Measurements from ENCODE around the gene RPTOR. TPM values are rescaled to one million over a fixed set of nuclear protein-coding genes. Genes with fewer than 3 reads are reported as not detected.

RPTOR gene
- polyA plus RNA-seq, 1 of the 3 experiments (the other 2 are of a cell fraction): 14.9 TPM

GRCh38 chr17:80905586-80906230, 361.1 kb downstream of the RPTOR start:
- Histone ChIP-seq H3K27me3 (ENCODE audit: insufficient read depth) (no peaks in the 10 kb centered on the region), H3K79me2 (ENCODE audit: insufficient read depth) (no peaks in the 10 kb centered on the region), H3K9me2 (no peaks in the 10 kb centered on the region), H3K9ac (no peak overlapping the region), H3K4me3 (ENCODE audit: low read depth in 2 of 2, low read length in 1 of 2) (no peak overlapping the region), H3F3A (replicated peaks; ENCODE audit: insufficient read depth) (no peaks in the 10 kb centered on the region), H3K27ac (ENCODE audit: low read depth in 2 of 2, low read length in 1 of 2) (no peak overlapping the region), H2AFZ (ENCODE audit: low read depth) (no peak overlapping the region), H3K4me1 (ENCODE audit: control insufficient read depth in 1 of 2, insufficient read depth in 2 of 2, low read depth in 1 of 2, low read length in 1 of 2) (no peaks in the 10 kb centered on the region), H4K20me1 (ENCODE audit: insufficient read depth) (no peaks in the 10 kb centered on the region), H3K9me3 (no peaks in the 10 kb centered on the region), H3K36me3 (replicated peaks in 1 of 2; ENCODE audit: control insufficient read depth in 1 of 2, insufficient read depth in 2 of 2, low read length in 1 of 2) (peaks cover 8 to 41% of the 10 kb centered on the region in 2 experiments), H3K4me2 (no peak overlapping the region)
- CTCF ChIA-PET: interaction anchor here (1.4 kb wide), 2 partner anchors 16 to 62 kb away, joined by 3 read pairs; no protein-coding TSS in a partner anchor
- DNase-seq: no peak
- 98% methylated on average over 16 of the region's 22 CpGs for WGBS (ENCODE audit: low lambda C conversion rate)
- TF ChIP-seq SIN3A (IDR thresholded peaks at IDR 0.05; ENCODE audit: borderline replicate concordance, low read depth, low read length) (no peak), NFIC (IDR thresholded peaks at IDR 0.05; ENCODE audit: borderline replicate concordance) (no peak), NRF1 (IDR thresholded peaks at IDR 0.05; ENCODE audit: low read depth, low read length) (no peak), FOSL2 (IDR thresholded peaks at IDR 0.05; ENCODE audit: borderline replicate concordance, low read depth) (no peak), IRF3 (IDR thresholded peaks at IDR 0.05; ENCODE audit: low read depth, low read length) (no peak), CHD2 (IDR thresholded peaks at IDR 0.05; ENCODE audit: low read length, partially characterized antibody) (no peak), MEF2A (IDR thresholded peaks at IDR 0.05; ENCODE audit: borderline replicate concordance, low read depth) (no peak), SMC3 (IDR thresholded peaks at IDR 0.05; ENCODE audit: low read depth, low read length) (no peak), TAF1 (IDR thresholded peaks at IDR 0.05; ENCODE audit: borderline replicate concordance, low read depth, low read length) (no peak)
- TF ChIP-seq, protein P1, sequence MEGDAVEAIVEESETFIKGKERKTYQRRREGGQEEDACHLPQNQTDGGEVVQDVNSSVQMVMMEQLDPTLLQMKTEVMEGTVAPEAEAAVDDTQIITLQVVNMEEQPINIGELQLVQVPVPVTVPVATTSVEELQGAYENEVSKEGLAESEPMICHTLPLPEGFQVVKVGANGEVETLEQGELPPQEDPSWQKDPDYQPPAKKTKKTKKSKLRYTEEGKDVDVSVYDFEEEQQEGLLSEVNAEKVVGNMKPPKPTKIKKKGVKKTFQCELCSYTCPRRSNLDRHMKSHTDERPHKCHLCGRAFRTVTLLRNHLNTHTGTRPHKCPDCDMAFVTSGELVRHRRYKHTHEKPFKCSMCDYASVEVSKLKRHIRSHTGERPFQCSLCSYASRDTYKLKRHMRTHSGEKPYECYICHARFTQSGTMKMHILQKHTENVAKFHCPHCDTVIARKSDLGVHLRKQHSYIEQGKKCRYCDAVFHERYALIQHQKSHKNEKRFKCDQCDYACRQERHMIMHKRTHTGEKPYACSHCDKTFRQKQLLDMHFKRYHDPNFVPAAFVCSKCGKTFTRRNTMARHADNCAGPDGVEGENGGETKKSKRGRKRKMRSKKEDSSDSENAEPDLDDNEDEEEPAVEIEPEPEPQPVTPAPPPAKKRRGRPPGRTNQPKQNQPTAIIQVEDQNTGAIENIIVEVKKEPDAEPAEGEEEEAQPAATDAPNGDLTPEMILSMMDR (IDR thresholded peaks at IDR 0.05): no peak
- TF ChIP-seq, protein P2, sequence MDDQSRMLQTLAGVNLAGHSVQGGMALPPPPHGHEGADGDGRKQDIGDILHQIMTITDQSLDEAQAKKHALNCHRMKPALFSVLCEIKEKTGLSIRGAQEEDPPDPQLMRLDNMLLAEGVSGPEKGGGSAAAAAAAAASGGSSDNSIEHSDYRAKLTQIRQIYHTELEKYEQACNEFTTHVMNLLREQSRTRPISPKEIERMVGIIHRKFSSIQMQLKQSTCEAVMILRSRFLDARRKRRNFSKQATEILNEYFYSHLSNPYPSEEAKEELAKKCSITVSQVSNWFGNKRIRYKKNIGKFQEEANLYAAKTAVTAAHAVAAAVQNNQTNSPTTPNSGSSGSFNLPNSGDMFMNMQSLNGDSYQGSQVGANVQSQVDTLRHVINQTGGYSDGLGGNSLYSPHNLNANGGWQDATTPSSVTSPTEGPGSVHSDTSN (IDR thresholded peaks at IDR 0.05): no peak
- TF ChIP-seq, protein P3, sequence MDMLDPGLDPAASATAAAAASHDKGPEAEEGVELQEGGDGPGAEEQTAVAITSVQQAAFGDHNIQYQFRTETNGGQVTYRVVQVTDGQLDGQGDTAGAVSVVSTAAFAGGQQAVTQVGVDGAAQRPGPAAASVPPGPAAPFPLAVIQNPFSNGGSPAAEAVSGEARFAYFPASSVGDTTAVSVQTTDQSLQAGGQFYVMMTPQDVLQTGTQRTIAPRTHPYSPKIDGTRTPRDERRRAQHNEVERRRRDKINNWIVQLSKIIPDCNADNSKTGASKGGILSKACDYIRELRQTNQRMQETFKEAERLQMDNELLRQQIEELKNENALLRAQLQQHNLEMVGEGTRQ (IDR thresholded peaks at IDR 0.05; ENCODE audit: borderline replicate concordance, low read depth, low read length): no peak
- POLR2A ChIA-PET: no interaction called here
